Mammary epithelial cell (primary cell): ENCODE measurements around the gene AMY1C.
"Not testable (repeated sequence)": the region's sequence is repeated elsewhere in the genome, so short reads cannot be mapped to it uniquely, and the experiment has no call there.

ENCODE experiments used
- EZH2 ChIP-seq: IDR thresholded peaks from 2 replicates; pipeline ENCODE4 v1.6.1; 2012; ENCODE audit warnings: low read length, inconsistent platforms, borderline replicate concordance
- TF ChIP-seq, protein P1 (sequence below), 2 donors: IDR thresholded peaks in 1 of 2; conservative IDR thresholded peaks in 1 of 2; 2 replicates each; pipeline ENCODE4 v1.5.1; 2011 to 2012; ENCODE audit warnings: inconsistent platforms in 2 of 2, low read length in 2 of 2, mild to moderate bottlenecking in 2 of 2, control low read depth in 1 of 2, low read depth in 1 of 2; ENCODE audit not compliant: insufficient read depth in 1 of 2; ENCODE audit errors: extremely low read depth in 1 of 2

DNA sequence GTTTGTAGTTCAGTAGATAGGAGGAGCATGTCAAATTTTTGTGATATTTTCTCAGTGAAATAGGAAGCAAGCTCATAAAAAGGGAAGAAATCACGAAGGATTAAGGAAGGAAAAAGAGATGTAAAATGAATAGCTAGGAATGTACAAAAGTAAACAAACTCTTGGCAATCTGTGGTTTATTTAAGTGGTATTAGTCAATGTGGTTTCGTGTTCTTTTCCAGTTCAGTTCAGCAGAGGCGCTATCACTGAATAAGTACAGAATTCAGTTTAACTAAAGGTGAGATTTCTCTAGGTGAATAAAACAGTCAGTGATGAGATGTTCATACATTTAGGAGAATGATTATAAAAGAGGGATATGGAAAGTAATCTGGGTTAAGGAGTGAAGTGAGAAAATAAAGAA is 11.7 kb upstream of the AMY1C start:
- TF ChIP-seq, protein P1, sequence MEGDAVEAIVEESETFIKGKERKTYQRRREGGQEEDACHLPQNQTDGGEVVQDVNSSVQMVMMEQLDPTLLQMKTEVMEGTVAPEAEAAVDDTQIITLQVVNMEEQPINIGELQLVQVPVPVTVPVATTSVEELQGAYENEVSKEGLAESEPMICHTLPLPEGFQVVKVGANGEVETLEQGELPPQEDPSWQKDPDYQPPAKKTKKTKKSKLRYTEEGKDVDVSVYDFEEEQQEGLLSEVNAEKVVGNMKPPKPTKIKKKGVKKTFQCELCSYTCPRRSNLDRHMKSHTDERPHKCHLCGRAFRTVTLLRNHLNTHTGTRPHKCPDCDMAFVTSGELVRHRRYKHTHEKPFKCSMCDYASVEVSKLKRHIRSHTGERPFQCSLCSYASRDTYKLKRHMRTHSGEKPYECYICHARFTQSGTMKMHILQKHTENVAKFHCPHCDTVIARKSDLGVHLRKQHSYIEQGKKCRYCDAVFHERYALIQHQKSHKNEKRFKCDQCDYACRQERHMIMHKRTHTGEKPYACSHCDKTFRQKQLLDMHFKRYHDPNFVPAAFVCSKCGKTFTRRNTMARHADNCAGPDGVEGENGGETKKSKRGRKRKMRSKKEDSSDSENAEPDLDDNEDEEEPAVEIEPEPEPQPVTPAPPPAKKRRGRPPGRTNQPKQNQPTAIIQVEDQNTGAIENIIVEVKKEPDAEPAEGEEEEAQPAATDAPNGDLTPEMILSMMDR (conservative IDR thresholded peaks at IDR 0.05 in 1 of 2, IDR thresholded peaks at IDR 0.05 in 1 of 2; ENCODE audit: extremely low read depth in 1 of 2, insufficient read depth in 1 of 2, low read depth in 1 of 2, low read length in 2 of 2) = not testable (repeated sequence)
- TF ChIP-seq EZH2 = not testable (repeated sequence)
